Upper lobe of left lung (tissue), 4 donors: ENCODE results near the gene ANKS1B.

Experiments
- CTCF ChIP-seq, 6 experiments: fragments of 450-650 bp in 4 of 6; fragments of 200-600 bp in 2 of 6; sonication (generic) in 2 of 6; IDR thresholded peaks; one replicate each; pipeline ENCODE4 v1.5.1; 2016 to 2019; ENCODE audit warnings: antibody characterized with exemption in 6 of 6
- EP300 ChIP-seq, 4 donors: sonication (generic); formaldehyde crosslinking; IDR thresholded peaks; one replicate each; pipeline ENCODE4 v1.5.1; 2017; ENCODE audit warnings: antibody characterized with exemption in 4 of 4, control low read depth in 2 of 4

GRCh38 chr12:99711246-99711645, 273.5 kb downstream of the ANKS1B start:
- TF ChIP-seq CTCF (IDR thresholded peaks at IDR 0.05) (no peak), EP300 (IDR thresholded peaks at IDR 0.05) (no peak)
